Measurements from ENCODE around the gene MTMR10. TPM values are rescaled to one million over a fixed set of nuclear protein-coding genes. Genes with fewer than 3 reads are reported as not detected.
A peak's percentile ranks its signal among the peaks of the same experiment; 100 is the strongest.

MTMR10 gene, protein sequence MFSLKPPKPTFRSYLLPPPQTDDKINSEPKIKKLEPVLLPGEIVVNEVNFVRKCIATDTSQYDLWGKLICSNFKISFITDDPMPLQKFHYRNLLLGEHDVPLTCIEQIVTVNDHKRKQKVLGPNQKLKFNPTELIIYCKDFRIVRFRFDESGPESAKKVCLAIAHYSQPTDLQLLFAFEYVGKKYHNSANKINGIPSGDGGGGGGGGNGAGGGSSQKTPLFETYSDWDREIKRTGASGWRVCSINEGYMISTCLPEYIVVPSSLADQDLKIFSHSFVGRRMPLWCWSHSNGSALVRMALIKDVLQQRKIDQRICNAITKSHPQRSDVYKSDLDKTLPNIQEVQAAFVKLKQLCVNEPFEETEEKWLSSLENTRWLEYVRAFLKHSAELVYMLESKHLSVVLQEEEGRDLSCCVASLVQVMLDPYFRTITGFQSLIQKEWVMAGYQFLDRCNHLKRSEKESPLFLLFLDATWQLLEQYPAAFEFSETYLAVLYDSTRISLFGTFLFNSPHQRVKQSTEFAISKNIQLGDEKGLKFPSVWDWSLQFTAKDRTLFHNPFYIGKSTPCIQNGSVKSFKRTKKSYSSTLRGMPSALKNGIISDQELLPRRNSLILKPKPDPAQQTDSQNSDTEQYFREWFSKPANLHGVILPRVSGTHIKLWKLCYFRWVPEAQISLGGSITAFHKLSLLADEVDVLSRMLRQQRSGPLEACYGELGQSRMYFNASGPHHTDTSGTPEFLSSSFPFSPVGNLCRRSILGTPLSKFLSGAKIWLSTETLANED
- total RNA-seq (2014; rRNA removed; shearing (Covaris generic)), result 8.4 and 13.2 TPM in 2 replicates

- peak; percentile 86 for DNase-seq (ENCODE audit: low read depth)
These were observed at the start of gene MTMR10 for GRCh38 chr15:30991255-30992235. TSS of gene MTMR10 (minus strand) at chr15:30991628. CDS start at chr15:30991506, 122 bp downstream.

DNA sequence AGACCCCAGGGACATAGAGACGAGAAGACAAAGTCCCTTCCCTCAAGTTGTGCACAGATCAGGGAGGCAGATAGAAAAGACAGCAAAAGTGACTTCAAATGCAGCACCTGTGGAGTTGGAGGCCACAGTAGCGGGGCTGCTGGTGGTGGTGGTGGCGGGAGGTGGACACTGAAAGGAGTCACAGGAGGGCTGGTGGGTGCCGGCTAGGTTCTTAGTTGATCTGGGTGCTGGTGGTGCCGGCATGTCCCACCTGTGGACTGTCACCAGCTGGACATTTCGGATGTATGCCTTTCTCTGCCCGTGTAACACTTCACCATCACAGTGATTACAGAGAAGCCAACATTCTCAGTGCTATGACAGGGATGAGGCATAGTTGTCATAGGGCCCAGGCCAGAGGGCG is 49.2 kb upstream of the MTMR10 start:
- no peak for DNase-seq (ENCODE audit: low read depth)

- DNase-seq (ENCODE audit: low read depth), result no peak
These were observed 48.5 kb upstream of the MTMR10 start for GRCh38 chr15:31039961-31040360.

GRCh38 chr15:31037731-31038477 is 46.5 kb upstream of the MTMR10 start:
- DNase-seq (ENCODE audit: low read depth), result no peak

DNA sequence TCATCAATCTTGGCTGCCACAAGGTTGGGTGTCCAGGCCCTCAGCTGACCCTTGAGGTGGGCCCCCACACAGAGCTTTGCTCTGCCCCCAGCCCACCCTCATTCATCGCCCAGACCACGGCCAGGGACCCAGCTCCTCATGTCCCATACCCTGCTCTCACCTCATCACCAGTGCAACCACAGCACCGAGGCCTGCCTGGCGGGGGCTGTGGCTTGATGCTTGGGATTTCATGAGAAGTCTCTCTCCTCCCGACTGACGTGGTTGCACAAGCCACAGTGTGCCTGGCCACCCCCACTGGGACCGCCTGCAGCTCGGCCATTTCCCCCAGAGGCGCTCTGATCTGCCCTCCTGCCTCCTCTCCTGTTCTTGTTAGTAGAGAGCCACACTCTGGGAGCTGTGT is 45.4 kb upstream of the MTMR10 start:
- no peak for DNase-seq (ENCODE audit: low read depth)

GRCh38 chr15:31035610-31036009 is 44.2 kb upstream of the MTMR10 start:
- no peak for DNase-seq (ENCODE audit: low read depth)

- DNase-seq (ENCODE audit: low read depth), result no peak
These were observed 42.7 kb upstream of the MTMR10 start for GRCh38 chr15:31034152-31034551.

DNA sequence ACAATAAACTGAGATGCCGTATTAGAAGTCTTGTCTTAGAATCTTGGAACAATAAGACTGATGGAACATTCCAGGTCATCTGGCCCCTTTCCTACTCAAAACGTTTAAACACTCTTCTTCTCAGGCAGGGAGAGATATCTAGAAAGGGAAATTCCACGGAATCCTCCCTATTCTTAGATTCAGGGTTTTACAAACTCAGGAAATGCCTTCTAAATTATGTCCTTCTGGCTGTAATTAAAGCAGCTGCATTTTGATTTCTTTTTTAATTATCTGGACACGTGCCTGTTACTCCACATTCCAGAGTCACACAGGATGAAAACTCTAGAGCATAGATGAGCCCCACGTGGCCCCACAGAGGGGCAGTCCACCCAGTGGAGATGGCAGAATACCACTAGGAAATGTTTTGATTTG is 41.5 kb upstream of the MTMR10 start:
- DNase-seq (ENCODE audit: low read depth), result peak; percentile 33

- peak; percentile 45 for DNase-seq (ENCODE audit: low read depth)
These were observed 40.1 kb upstream of the MTMR10 start for GRCh38 chr15:31031471-31032067.

DNA sequence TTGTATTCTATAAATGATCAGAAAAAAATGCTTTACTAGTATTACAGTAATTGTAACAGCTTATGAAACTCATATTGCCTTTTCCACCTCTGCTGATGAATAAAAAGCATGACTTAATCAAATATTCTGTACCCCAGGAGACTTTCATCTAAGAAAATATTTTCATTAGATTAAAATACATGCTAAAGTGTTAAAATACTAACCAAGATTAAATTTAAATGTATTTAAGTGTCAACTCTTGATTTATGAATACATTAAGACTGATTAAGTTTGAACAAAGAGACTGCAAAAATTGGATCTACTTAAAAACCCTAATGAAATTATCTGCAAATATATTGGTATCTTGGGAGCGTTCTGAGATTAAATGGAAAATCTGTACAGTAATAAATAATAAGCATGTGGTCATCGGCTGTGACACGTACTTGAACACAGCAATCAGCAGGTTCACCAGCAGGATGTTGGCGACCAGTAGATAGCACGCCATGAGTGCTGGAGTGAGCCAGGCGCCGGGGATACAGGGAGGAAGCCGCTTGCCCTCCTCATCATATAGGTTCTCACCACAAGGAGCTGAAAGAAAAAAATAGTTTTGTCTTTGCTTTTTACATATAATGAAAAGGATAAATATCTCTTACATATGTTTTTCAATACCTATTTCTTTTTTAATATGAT is 36.6 kb upstream of the MTMR10 start:
- no peak for DNase-seq (ENCODE audit: low read depth)

GRCh38 chr15:31025996-31026395 is 34.6 kb upstream of the MTMR10 start:
- DNase-seq (ENCODE audit: low read depth), result no peak

GRCh38 chr15:31024979-31025378 is 33.6 kb upstream of the MTMR10 start:
- DNase-seq (ENCODE audit: low read depth), result no peak

GRCh38 chr15:31024330-31024729 is 32.9 kb upstream of the MTMR10 start:
- DNase-seq (ENCODE audit: low read depth), result peak; percentile 83

DNA sequence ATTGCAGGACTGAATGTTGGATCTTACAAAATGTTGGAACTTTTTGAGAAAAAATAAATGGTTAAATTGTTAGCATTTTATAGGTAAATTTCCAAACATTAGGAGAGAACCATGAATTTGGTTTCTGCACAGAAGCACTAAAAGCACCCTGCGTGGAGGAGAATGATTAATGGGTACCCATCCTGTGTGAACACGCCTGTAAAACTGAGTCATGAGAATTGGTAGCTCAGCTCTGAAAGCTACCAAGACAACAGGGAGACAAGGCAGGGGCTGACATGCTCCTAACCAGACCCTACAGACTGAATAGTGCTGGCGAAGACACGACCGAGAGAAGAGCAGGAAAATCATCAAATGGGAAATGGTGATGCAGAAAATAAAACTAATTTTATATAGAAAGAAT is 32.4 kb upstream of the MTMR10 start:
- DNase-seq (ENCODE audit: low read depth), result no peak

- DNase-seq (ENCODE audit: low read depth), result no peak
These were observed 29.7 kb upstream of the MTMR10 start for GRCh38 chr15:31021067-31021665.

GRCh38 chr15:31020542-31020941 is 29.1 kb upstream of the MTMR10 start:
- DNase-seq (ENCODE audit: low read depth), result no peak

- DNase-seq (ENCODE audit: low read depth), result no peak
These were observed 28.6 kb upstream of the MTMR10 start for GRCh38 chr15:31019986-31020385.

- no peak for DNase-seq (ENCODE audit: low read depth)
These were observed 25.9 kb upstream of the MTMR10 start for GRCh38 chr15:31017311-31017710.

DNA sequence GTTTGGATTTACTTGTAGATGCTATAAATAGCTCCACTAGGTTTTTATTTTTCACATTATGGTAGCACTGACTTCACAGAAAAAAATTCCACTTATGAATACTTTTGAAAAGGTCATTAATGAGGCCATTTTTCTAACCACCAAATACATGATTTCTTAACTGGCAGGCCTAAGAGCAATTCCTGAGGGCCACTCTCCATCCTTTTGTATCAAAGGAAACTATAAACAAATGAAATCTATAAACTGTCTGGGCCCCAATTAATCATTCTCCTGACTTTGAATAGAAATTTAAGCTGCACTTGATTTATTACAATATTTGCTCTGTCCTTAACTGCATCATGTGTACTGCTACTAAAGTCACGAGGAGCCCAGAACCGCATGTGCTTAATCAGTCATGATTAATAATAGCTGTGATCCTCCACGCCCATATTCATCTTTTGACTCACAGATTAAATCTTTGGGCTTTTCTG is 25.1 kb upstream of the MTMR10 start:
- no peak for DNase-seq (ENCODE audit: low read depth)

DNA sequence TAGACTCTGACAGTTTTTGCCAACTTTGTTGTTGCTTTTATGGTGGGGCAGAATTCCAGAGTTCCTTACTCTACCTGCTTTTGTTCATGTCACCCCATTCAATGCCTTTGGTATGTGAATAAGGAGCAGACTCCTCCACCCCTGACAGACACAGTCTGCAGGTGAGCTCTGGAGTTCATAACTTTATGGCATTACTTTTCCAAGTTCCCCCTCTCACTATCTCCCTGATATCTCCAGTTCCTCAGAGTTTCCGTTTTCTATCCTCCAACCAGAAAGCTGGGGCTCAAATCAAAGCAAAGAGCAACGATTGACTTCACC is 23.1 kb upstream of the MTMR10 start:
- DNase-seq (ENCODE audit: low read depth), result no peak
